ENCODE data around the gene C22orf39. TPM values are rescaled to one million over a fixed set of nuclear protein-coding genes. Genes with fewer than 3 reads are reported as not detected.

The C22orf39 gene
- total RNA-seq, 1 experiment from 2014 or later, result 22.2 TPM

GRCh38 chr22:19434829-19435580 lies 12.5 kb downstream of the C22orf39 start:
- no peak for DNase-seq (ENCODE audit: unreplicated experiment)
- H3K9me3 Mint-ChIP-seq (ENCODE audit: unreplicated experiment), result no peaks in the 10 kb centered on the region
- TF ChIP-seq CTCF (IDR thresholded peaks at IDR 0.05; ENCODE audit: unreplicated experiment), result no peak
- H3K27me3 Mint-ChIP-seq (ENCODE audit: insufficient read depth, unreplicated experiment), result no peaks in the 10 kb centered on the region
- BruUV-seq (replicated peaks), result no TSS peak
- no peak overlapping the region for H3K4me3 Mint-ChIP-seq (ENCODE audit: unreplicated experiment)
- ChIA-PET CTCF (interaction anchor here (1.2 kb wide), 1 partner anchor 42 kb away, joined by 3 read pairs; no protein-coding TSS in a partner anchor), POLR2A (interaction anchor here (1.2 to 5.7 kb wide), 4 partner anchors 10 to 256 kb away, joined by 3 to 127 read pairs (median 6); partner anchors contain the start of genes C22orf39, CDC45 and UFD1)
- intact Hi-C loops (cut with micrococcal nuclease), result loop anchor here (5.0 kb wide), 1 partner anchor 197 kb away; no protein-coding TSS in a partner anchor
- no peak overlapping the region for H3K27ac Mint-ChIP-seq (ENCODE audit: low read depth, unreplicated experiment)
- H3K36me3 Mint-ChIP-seq (ENCODE audit: insufficient read depth, unreplicated experiment), result peaks cover 41% of the 10 kb centered on the region
- H3K4me1 Mint-ChIP-seq (ENCODE audit: insufficient read depth, unreplicated experiment), result peaks cover 4% of the 10 kb centered on the region

GRCh38 chr22:19434401-19434800 lies 13.1 kb downstream of the C22orf39 start:
- no TSS peak for BruUV-seq (replicated peaks)
- Mint-ChIP-seq H3K4me1 (ENCODE audit: insufficient read depth, unreplicated experiment) (peaks cover 10% of the 10 kb centered on the region), H3K27ac (ENCODE audit: low read depth, unreplicated experiment) (no peak overlapping the region), H3K4me3 (ENCODE audit: unreplicated experiment) (peak overlapping the region; percentile 86), H3K36me3 (ENCODE audit: insufficient read depth, unreplicated experiment) (peaks cover 35% of the 10 kb centered on the region), H3K27me3 (ENCODE audit: insufficient read depth, unreplicated experiment) (no peaks in the 10 kb centered on the region), H3K9me3 (ENCODE audit: unreplicated experiment) (no peaks in the 10 kb centered on the region)
- POLR2A ChIA-PET, result interaction anchor here (0.6 to 5.7 kb wide), 5 partner anchors 11 to 313 kb away, joined by 3 to 127 read pairs (median 7); partner anchors contain the start of genes C22orf39, CDC45, DGCR2 and UFD1
- intact Hi-C loops (cut with micrococcal nuclease), result loop anchor here (5.0 kb wide), 1 partner anchor 198 kb away; no protein-coding TSS in a partner anchor
- DNase-seq (ENCODE audit: unreplicated experiment), result no peak
- no peak for TF ChIP-seq CTCF (IDR thresholded peaks at IDR 0.05; ENCODE audit: unreplicated experiment)
- CTCF ChIA-PET, result interaction anchor here (1.2 kb wide), 1 partner anchor 42 kb away, joined by 3 read pairs; no protein-coding TSS in a partner anchor

GRCh38 chr22:19432133-19432851 lies 15.2 kb downstream of the C22orf39 start, which contains the start of gene MRPL40:
Gene MRPL40, plus strand, starts transcription at chr22:19432545. Its CDS starts 10 bp downstream, at chr22:19432555.
- TF ChIP-seq CTCF (IDR thresholded peaks at IDR 0.05; ENCODE audit: unreplicated experiment), result no peak
- POLR2A ChIA-PET, result interaction anchor here (0.6 to 5.7 kb wide), 21 partner anchors 9 to 647 kb away, joined by 3 to 127 read pairs (median 4); partner anchors contain the start of genes C22orf39, CDC45, CLTCL1 and DGCR2
- Mint-ChIP-seq H3K4me1 (ENCODE audit: insufficient read depth, unreplicated experiment) (peaks cover 11% of the 10 kb centered on the region), H3K9me3 (ENCODE audit: unreplicated experiment) (no peaks in the 10 kb centered on the region), H3K27me3 (ENCODE audit: insufficient read depth, unreplicated experiment) (no peaks in the 10 kb centered on the region), H3K36me3 (ENCODE audit: insufficient read depth, unreplicated experiment) (peaks cover 29% of the 10 kb centered on the region), H3K27ac (ENCODE audit: low read depth, unreplicated experiment) (peak within 1 kb of the TSS; percentile 91), H3K4me3 (ENCODE audit: unreplicated experiment) (peak within 1 kb of the TSS; percentile 86)
- BruUV-seq (replicated peaks), result no TSS peak
- CTCF ChIA-PET, result interaction anchor here (0.7 to 1.3 kb wide), 3 partner anchors 124 to 200 kb away, joined by 3 to 5 read pairs (median 3); no protein-coding TSS in a partner anchor
- DNase-seq (ENCODE audit: unreplicated experiment), result peak; percentile 94
- intact Hi-C loops (cut with micrococcal nuclease), result loop anchor here (1.0 to 5.0 kb wide), 2 partner anchors 15 to 200 kb away; partner anchors contain the start of gene C22orf39
